Smooth muscle cell (in vitro differentiated cells): Measurements from ENCODE around the gene ADGRG2. TPM values are rescaled to one million over a fixed set of nuclear protein-coding genes. Genes with fewer than 3 reads are reported as not detected.

ENCODE experiments used
- DNase-seq: peaks from one replicate; lab custom pipeline; 2025; ENCODE audit not compliant: unreplicated experiment; lab: John Stamatoyannopoulos, UW
- H2AFZ ChIP-seq: fragments of 200-600 bp; sonication (generic); 2 replicates; pipeline ENCODE4 v1.6.0; 2016; ENCODE audit warnings: antibody characterized with exemption, low read depth, mild to moderate bottlenecking
- H3F3A ChIP-seq: fragments of 200-600 bp; sonication (generic); 2 replicates; pipeline ENCODE4 v1.6.0; 2017; ENCODE audit warnings: antibody characterized with exemption, low read depth
- H3K27ac ChIP-seq: fragments of 200-600 bp; sonication (generic); 2 replicates; pipeline ENCODE4 v1.5.1; 2016; ENCODE audit warnings: low read depth, mild to moderate bottlenecking
- H3K27me3 ChIP-seq: fragments of 200-600 bp; sonication (generic); 2 replicates; pipeline ENCODE4 v1.6.1; 2016; ENCODE audit warnings: low read depth, mild to moderate bottlenecking
- H3K36me3 ChIP-seq: fragments of 200-600 bp; sonication (generic); 2 replicates; pipeline ENCODE4 v1.5.1; 2016; ENCODE audit warnings: low read depth
- H3K4me1 ChIP-seq: fragments of 200-600 bp; sonication (generic); 2 replicates; pipeline ENCODE4 v1.5.1; 2016; ENCODE audit warnings: low read depth
- H3K4me2 ChIP-seq: fragments of 200-600 bp; sonication (generic); 2 replicates; pipeline ENCODE4 v1.6.0; 2016; ENCODE audit warnings: mild to moderate bottlenecking
- H3K4me3 ChIP-seq: fragments of 200-600 bp; sonication (generic); 2 replicates; pipeline ENCODE4 v1.5.1; 2016; ENCODE audit warnings: mild to moderate bottlenecking
- H3K79me2 ChIP-seq: fragments of 200-600 bp; sonication (generic); 2 replicates; pipeline ENCODE4 v1.6.0; 2016; ENCODE audit warnings: low read depth, mild to moderate bottlenecking
- H3K9ac ChIP-seq: fragments of 200-600 bp; sonication (generic); 2 replicates; pipeline ENCODE4 v1.6.0; 2016; ENCODE audit warnings: low read depth
- H3K9me3 ChIP-seq: fragments of 200-600 bp; sonication (generic); replicated peaks from 2 replicates; pipeline ENCODE4 v1.5.1; 2016; ENCODE audit warnings: low read depth
- H4K20me1 ChIP-seq: fragments of 200-600 bp; sonication (generic); 2 replicates; pipeline ENCODE4 v1.6.0; 2016; ENCODE audit warnings: low read depth
- CTCF ChIP-seq: fragments of 200-600 bp; sonication (generic); IDR thresholded peaks from 2 replicates; pipeline ENCODE4 v1.5.1; 2017; ENCODE audit warnings: borderline replicate concordance, mild to moderate bottlenecking, antibody characterized with exemption; ENCODE audit not compliant: insufficient read depth, poor library complexity, severe bottlenecking
- WGBS: methylation state at CpG from one replicate; pipeline ENCODE4 v1.1.7; 2016; ENCODE audit warnings: low lambda C conversion rate; 5-methylcytosine and 5-hydroxymethylcytosine counted together
- polyA plus RNA-seq: library from polyadenylated mRNA; unstranded; fragments of >200 nt; fragmentation: Nextera tagmentation; extraction: Ambion mirVana; gene quantifications from 2 replicates; pipeline ENCODE4 v1.2.1, GENCODE V29; 2016
- total RNA-seq: library from RNA; depleted of rRNA; stranded (reverse); fragments of >200 nt; gene quantifications from 2 replicates; pipeline ENCODE4 v1.2.3, GENCODE V29; 2014

ADGRG2 gene
- total and polyA plus RNA-seq, 2 experiments from 2014 or later: 0.09 TPM; not detected in 1

GRCh38 chrX:19007011-19007410, 115.3 kb downstream of the ADGRG2 start:
- no peaks in the 10 kb centered on the region for H3K4me1 ChIP-seq
- H3K36me3 ChIP-seq: no peaks in the 10 kb centered on the region
- DNase-seq: no peak
- H3K4me3 ChIP-seq: no peak overlapping the region
- H3K4me2 ChIP-seq: no peak overlapping the region
- H3K9me3 ChIP-seq: no peaks in the 10 kb centered on the region
- no peak overlapping the region for H3K27ac ChIP-seq
- no peaks in the 10 kb centered on the region for H4K20me1 ChIP-seq
- no peaks in the 10 kb centered on the region for H3K27me3 ChIP-seq
- no peak overlapping the region for H2AFZ ChIP-seq
- no peaks in the 10 kb centered on the region for H3K79me2 ChIP-seq
- no peak overlapping the region for H3K9ac ChIP-seq
- TF ChIP-seq CTCF: no peak
- no peaks in the 10 kb centered on the region for H3F3A ChIP-seq
- WGBS: 78% methylated on average over 7 of the region's 7 CpGs

- Histone ChIP-seq H3K4me3 (no peak overlapping the region), H3K9me3 (no peaks in the 10 kb centered on the region), H3K4me1 (no peaks in the 10 kb centered on the region), H3K9ac (no peak overlapping the region), H3K36me3 (no peaks in the 10 kb centered on the region), H4K20me1 (no peaks in the 10 kb centered on the region), H3K4me2 (no peak overlapping the region), H3K27me3 (no peaks in the 10 kb centered on the region), H2AFZ (no peak overlapping the region), H3K27ac (no peak overlapping the region), H3K79me2 (no peaks in the 10 kb centered on the region), H3F3A (no peaks in the 10 kb centered on the region)
- WGBS: 74% methylated on average over 4 of the region's 4 CpGs
- TF ChIP-seq CTCF: no peak
- DNase-seq: no peak
Measured at GRCh38 chrX:19005909-19006308, 116.4 kb downstream of the ADGRG2 start.

GRCh38 chrX:19003756-19004155, 118.5 kb downstream of the ADGRG2 start:
- Histone ChIP-seq H3K79me2 (no peaks in the 10 kb centered on the region), H3K4me3 (no peak overlapping the region), H3K9me3 (no peaks in the 10 kb centered on the region), H3K27me3 (no peaks in the 10 kb centered on the region), H4K20me1 (no peaks in the 10 kb centered on the region), H3K4me1 (no peaks in the 10 kb centered on the region), H3K36me3 (no peaks in the 10 kb centered on the region), H3F3A (no peaks in the 10 kb centered on the region), H2AFZ (no peak overlapping the region), H3K9ac (no peak overlapping the region), H3K4me2 (no peak overlapping the region), H3K27ac (no peak overlapping the region)
- no peak for TF ChIP-seq CTCF
- WGBS: 79% methylated on average over 5 of the region's 5 CpGs
- no peak for DNase-seq

- Histone ChIP-seq H3K27ac (no peak overlapping the region), H3K9me3 (no peaks in the 10 kb centered on the region), H3K4me1 (no peaks in the 10 kb centered on the region), H3K4me3 (no peak overlapping the region), H3K79me2 (no peaks in the 10 kb centered on the region), H3K9ac (no peak overlapping the region), H4K20me1 (no peaks in the 10 kb centered on the region), H2AFZ (no peak overlapping the region), H3F3A (no peaks in the 10 kb centered on the region), H3K36me3 (no peaks in the 10 kb centered on the region), H3K27me3 (no peaks in the 10 kb centered on the region), H3K4me2 (no peak overlapping the region)
- WGBS: 48% methylated on average over 1 of the region's 1 CpG
- TF ChIP-seq CTCF: no peak
- DNase-seq: no peak
Measured at GRCh38 chrX:18998653-18999052, 123.6 kb downstream of the ADGRG2 start.
